NCI-H146 treated with DMSO at 0.1 percent for 48 hours (cell line): Measurements from ENCODE around the gene NME3.
"Not testable (repeated sequence)": the region's sequence is repeated elsewhere in the genome, so short reads cannot be mapped to it uniquely, and the experiment has no call there.

Experiments
- DNase-seq: peaks from one replicate; lab custom pipeline; 2025; ENCODE audit not compliant: unreplicated experiment; lab: John Stamatoyannopoulos, UW

Gene NME3

DNA sequence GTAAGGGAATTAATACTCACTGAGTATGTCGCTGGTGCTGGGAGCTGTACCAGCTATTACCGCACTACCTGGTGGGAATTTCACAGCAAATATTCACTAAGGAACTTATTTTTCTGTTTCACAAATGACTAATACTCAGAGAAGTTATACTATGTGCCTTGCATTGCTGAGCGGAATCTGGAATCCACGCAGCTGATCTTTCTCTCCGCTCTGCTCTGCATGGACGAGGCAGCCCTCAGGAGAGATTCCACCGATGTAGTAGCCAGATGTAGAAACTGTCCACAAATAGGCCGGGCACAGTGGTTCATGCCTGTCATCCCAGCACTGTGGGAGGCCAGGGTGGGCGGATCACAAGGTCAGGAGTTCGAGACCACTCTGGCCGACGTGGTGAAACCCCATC, 17.1 kb downstream of the NME3 start:
- no peak for DNase-seq

GRCh38 chr16:1752853-1753252, 18.5 kb downstream of the NME3 start:
- no peak for DNase-seq

- DNase-seq: no peak
Measured at GRCh38 chr16:1751946-1752345, 19.4 kb downstream of the NME3 start.

GRCh38 chr16:1749152-1750117, 21.9 kb downstream of the NME3 start:
- no peak for DNase-seq

- no peak for DNase-seq
Measured at GRCh38 chr16:1747934-1748333, 23.4 kb downstream of the NME3 start.

GRCh38 chr16:1746693-1747195, 24.6 kb downstream of the NME3 start:
- no peak for DNase-seq

- DNase-seq: no peak
Measured at GRCh38 chr16:1745900-1746692, 25.2 kb downstream of the NME3 start.

GRCh38 chr16:1745181-1745899, 26.0 kb downstream of the NME3 start:
- no peak for DNase-seq

DNA sequence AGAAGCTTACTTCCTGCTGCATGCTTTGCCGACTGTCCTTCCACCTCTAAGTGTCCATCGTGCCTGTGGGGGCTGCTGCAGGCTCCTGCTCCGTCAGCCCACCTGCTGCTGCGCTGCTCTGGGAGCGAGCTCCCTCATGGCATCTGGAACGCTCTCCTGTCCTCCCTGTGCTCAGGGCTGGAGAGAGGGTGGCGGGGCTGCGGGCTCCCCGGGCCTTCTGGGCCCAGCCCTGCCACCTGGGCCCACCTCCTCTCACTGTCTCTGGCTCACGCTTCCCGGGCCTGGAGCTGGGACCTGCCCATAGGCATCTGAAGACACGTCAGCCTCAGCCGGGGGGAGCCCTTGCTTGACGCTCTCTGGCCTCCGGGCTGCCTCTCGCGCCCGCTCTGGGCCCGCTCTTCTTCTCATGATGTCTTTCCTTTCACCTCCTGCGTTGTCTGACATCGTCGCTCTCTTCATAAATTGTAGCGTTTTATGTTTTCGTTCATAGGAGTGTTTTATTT, 27.0 kb downstream of the NME3 start:
- no peak for DNase-seq

DNA sequence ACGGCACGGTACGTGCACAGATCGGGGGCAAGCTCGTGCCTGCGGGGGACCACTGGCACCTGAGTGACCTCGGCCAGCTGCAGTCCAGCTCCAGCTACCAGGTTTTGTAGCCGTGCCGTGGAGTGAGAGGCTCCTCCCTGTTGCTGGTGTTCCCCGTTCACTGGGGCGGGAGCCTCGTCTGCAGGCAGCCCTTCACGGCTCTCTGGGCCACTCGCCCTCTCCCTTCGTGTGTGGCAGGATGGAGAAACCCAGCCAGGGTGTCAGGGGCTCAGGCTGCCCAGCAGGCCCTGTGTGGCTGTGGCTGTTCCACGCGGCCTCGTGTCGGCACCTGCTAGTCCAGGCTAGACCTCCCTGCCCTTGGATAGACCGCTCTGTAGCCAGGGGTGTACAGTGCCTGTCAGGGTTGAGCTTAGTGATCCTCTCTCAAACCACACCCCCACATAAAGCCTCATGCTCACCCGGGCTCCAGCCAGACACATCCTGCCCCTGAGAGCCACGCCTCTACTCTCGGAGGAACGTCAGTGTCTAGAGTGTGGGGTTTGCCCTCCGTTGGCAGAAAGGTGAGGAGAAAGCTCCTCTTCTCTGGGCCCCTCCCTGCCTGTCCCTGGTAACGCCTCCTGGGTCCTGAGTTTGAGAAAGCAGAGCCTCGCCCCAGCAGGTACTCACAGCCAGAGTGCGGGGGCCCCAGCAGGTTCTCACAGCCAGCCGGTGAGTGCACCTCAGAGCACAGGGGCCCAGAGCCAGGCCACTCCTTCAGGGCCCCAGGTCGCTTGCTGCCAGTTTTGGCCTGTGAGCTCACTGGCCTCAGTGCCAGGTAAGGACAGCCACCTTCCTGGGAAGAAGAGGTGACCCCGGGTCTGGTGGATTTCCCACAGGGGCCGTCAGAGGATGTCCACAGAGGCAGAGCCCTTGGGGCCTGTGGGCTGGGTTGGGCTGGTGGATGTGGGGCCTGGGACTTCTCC, 27.7 kb downstream of the NME3 start:
- no peak for DNase-seq

DNA sequence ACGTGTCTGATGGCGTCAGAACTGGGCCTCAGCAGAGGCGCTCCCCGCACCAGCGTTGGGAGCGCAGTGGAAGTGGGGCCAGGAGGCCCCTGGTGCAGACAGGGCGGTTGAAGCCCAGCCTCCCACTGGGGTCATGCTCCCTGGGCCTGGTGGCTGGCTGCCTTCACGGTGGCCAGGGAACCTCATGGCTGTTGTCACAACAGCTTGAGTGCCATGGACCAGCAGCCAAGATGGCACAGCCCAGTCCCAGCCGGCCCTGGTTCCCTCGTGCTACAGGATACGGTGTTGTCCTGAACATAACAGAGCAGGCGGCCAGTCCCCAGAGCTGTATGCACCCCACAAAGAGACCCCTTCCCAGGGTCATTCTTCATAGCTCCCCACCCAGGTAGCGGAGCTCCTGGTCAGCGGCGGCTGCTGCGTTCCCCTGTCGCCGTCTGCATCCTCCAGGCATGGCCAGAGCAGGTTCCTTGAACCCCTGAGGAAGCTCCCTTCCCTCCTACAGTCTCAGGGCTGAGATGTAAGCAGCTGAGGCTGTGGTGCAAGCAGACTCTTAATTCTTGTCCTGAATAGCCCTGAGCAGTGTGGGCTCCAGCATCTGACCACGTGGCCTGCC, 29.7 kb downstream of the NME3 start:
- DNase-seq: no peak

- no peak for DNase-seq
Measured at GRCh38 chr16:1740781-1741490, 30.4 kb downstream of the NME3 start.

DNA sequence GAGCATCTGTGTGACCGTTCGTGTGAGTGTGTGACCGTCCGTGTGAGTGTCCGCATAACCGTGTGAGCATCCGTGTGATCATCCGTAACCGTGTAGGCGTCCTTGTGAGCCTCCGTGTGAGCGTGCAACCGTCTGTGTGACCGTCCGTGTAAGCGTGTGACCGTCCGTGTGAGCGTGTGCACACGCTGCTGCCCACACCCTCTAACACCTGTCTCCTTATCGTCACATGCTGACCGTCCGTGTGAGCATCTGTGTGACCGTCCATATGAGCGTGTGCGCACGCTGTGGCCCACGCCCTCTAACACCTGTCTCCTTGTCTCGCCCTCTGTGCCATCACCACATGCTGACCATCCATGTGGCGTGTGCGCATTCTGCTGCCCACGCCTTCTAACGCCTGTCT, 31.1 kb downstream of the NME3 start:
- DNase-seq: no peak

GRCh38 chr16:1734816-1735215, 36.5 kb downstream of the NME3 start:
- DNase-seq: no peak

DNA sequence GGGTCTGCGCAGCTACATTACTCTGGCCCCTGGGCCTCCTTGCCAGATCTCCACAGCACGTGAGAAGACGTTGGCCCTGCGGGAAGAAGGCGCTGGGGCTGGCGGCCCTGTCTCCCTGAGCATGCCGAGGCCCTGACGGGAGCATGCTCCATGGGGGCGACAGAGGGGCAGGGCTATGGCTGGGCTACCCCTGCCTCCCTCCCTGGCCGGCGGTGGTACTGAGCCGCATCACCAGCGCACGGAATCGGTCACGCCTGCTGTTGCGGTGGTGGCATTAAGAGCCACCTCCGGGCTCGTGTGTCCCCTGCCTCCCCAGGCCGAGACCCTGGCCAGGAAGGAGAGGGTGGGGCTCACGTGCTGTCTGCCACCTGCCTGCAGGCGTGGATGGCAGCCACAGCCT, 37.2 kb downstream of the NME3 start:
- DNase-seq: no peak

DNA sequence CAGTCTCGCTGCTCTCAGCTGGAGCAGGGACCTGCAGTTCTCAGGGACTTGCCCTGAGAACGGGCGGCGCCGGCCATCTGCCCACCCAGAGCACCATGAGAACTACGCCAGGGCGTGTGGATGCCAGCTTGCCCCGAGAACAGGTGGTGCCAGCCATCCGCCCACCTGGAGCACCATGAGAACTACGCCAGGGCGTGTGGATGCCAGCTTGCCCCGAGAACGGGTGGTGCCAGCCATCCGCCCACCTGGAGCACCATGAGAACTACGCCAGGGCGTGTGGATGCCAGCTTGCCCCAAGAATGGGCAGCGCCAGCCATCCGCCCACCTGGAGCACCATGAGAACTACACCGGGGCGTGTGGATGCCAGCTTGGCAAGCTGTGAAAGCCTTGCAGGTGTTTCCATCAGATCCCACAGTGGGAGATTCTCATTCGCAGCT, 38.8 kb downstream of the NME3 start:
- not testable (repeated sequence) for DNase-seq

DNA sequence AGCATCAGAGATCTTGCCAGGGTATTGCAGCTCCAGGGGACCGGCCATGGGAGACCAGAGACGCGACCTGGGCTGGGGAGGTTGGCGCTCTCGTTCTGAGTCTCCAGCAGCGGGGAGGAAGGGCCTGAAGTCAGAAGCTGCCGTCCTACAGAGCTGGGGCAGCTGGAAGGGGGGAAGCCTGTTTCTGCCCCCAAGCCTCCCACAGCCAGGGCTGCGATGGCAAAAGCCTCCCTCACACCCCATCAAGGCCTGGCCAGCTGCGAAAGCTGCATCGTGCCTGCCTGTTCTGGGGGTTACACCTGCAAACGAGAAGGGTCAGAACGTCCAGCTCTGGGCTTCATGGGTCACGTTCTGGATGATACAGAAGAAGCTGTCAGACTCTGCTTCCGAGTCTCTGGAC, 39.3 kb downstream of the NME3 start:
- no peak for DNase-seq

GRCh38 chr16:1731603-1732002, 39.7 kb downstream of the NME3 start:
- DNase-seq: no peak

DNA sequence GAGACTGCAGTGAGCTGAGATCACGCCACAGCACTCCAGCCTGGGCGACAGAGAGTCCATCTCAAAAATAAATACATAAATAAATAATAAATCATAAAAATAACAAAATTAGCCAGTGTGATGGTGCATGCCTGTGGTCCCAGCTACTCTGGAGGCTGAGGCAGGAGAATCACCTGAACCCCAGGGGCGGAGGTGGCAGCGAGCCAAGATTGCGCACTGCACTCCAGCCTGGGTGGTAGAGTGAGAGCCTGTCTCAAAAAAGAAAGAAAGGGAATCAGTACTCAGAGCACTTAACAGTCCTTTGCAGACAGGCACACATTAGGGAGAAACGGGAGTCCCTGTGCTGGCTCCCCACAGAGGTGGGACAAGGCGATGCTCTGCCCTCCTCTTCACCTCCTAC, 40.3 kb downstream of the NME3 start:
- DNase-seq: no peak
